ENCODE results near the gene LMX1A. TPM values are rescaled to one million over a fixed set of nuclear protein-coding genes. Genes with fewer than 3 reads are reported as not detected.

Gene LMX1A
- total RNA-seq, 2 donors from 2014 or later = 0.22 to 0.64 TPM

DNA sequence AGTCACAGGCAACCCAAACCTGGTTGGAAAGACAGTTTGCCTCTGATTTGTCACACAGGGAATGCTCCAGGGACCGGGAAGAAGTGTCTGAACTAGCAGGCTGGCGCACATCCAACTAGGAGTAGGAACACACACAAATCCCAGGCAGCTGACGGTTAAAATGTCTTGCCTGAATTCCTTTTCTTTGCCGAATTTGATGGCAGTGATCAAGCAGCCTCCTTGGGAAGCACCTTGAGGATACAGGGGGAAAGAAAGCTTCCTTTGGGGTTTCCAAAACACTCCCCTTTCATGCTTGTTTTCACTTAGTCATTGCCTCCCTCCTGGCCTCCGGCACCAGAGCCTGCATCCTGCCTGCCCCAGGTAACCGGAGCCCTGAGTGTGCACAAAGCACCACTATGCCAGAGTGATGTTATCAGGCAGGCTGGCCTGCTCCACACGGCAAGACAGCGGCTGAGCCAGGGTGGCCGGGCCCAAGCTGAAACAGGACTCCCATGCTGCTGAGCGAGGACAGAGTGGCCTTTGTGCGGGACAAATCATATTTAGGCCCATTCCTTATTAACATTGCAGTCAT is 193.8 kb downstream of the LMX1A start:
- H3K27ac ChIP-seq = no peak overlapping the region
- no peak overlapping the region for H3K4me3 ChIP-seq
- H3K9ac ChIP-seq (ENCODE audit: low read depth in 2 of 2, low read length in 2 of 2) = no peak overlapping the region
- no peaks in the 10 kb centered on the region for H3K36me3 ChIP-seq
- H3K27me3 ChIP-seq = no peaks in the 10 kb centered on the region
- TF ChIP-seq, protein P1, sequence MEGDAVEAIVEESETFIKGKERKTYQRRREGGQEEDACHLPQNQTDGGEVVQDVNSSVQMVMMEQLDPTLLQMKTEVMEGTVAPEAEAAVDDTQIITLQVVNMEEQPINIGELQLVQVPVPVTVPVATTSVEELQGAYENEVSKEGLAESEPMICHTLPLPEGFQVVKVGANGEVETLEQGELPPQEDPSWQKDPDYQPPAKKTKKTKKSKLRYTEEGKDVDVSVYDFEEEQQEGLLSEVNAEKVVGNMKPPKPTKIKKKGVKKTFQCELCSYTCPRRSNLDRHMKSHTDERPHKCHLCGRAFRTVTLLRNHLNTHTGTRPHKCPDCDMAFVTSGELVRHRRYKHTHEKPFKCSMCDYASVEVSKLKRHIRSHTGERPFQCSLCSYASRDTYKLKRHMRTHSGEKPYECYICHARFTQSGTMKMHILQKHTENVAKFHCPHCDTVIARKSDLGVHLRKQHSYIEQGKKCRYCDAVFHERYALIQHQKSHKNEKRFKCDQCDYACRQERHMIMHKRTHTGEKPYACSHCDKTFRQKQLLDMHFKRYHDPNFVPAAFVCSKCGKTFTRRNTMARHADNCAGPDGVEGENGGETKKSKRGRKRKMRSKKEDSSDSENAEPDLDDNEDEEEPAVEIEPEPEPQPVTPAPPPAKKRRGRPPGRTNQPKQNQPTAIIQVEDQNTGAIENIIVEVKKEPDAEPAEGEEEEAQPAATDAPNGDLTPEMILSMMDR (IDR thresholded peaks at IDR 0.05) = no peak
- intact Hi-C loops (cut with DNase I) = no loop called here
- no peak for DNase-seq
- no peaks in the 10 kb centered on the region for H3K9me3 ChIP-seq
- no peaks in the 10 kb centered on the region for H3K4me1 ChIP-seq

DNA sequence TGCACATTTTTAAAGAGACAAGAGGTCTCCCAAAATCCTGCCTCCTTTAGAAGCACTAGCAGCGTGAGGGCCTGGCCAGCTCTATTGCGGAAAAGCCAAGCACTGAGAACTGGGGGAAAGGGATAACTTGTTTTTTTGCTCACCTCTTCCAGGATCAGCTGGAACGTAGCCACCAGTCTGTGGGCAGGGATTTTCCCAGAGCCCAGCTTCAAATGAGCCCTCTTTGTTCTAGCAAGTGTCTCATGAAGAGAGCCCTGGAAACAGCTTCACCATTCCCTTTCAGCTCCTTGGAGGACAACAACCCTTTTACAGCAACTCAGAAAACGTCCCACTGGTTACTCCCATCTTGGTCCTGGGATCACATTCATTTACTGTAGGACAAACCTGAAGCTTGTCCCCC is 195.4 kb downstream of the LMX1A start:
- TF ChIP-seq, protein P1 (IDR thresholded peaks at IDR 0.05) = no peak
- H3K4me3 ChIP-seq = no peak overlapping the region
- H3K27ac ChIP-seq = no peak overlapping the region
- H3K9ac ChIP-seq (ENCODE audit: low read depth in 2 of 2, low read length in 2 of 2) = no peak overlapping the region
- intact Hi-C loops (cut with DNase I) = no loop called here
- no peaks in the 10 kb centered on the region for H3K27me3 ChIP-seq
- H3K4me1 ChIP-seq = no peaks in the 10 kb centered on the region
- no peaks in the 10 kb centered on the region for H3K36me3 ChIP-seq
- no peaks in the 10 kb centered on the region for H3K9me3 ChIP-seq
- DNase-seq = no peak

DNA sequence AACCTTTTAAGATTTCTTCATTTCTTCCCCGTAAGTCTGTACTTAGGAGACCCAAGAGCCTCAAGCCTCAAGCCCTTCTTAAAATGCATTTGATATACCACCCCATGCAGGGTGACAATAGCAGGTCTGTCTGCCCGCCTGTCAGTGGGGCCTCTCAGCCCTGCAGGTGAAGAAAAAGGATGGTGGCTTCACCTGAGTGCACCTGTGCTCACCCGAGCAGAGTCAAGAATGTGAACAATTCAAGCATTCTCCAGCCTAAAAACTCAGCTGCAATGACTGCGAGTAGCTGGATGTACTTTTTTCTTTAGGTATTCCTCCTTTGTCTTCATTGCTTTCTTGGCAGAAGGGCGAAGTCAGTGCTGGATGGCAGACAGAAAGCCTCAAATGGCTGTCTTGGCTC is 203.3 kb downstream of the LMX1A start:
- Histone ChIP-seq H3K9ac (ENCODE audit: low read depth in 2 of 2, low read length in 2 of 2) (no peak overlapping the region), H3K36me3 (no peaks in the 10 kb centered on the region), H3K4me1 (no peaks in the 10 kb centered on the region), H3K9me3 (no peaks in the 10 kb centered on the region), H3K27me3 (no peaks in the 10 kb centered on the region), H3K4me3 (no peak overlapping the region), H3K27ac (no peak overlapping the region)
- intact Hi-C loops (cut with DNase I) = no loop called here
- TF ChIP-seq, protein P1 (IDR thresholded peaks at IDR 0.05) = no peak
- no peak for DNase-seq

DNA sequence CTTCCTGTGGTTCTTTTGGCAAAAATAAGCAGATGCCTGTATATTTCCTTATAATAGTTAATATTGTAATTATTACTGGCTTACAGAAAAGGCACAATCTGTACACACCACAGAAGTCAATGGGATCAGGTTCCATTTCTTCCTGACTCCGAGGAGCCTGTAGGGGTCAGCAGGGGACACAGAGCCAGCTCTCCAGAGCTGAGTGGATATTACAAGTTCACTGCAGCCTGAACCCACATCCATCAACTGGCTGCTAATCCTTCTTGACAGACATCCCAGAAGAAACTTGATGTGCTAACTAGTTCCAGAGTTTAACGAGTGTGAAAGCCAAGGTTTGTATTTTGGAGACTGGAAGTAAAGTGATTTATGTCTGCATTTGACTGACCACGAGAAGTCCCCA is 203.8 kb downstream of the LMX1A start:
- Histone ChIP-seq H3K4me1 (no peaks in the 10 kb centered on the region), H3K36me3 (no peaks in the 10 kb centered on the region), H3K27me3 (no peaks in the 10 kb centered on the region), H3K4me3 (no peak overlapping the region), H3K9me3 (no peaks in the 10 kb centered on the region), H3K27ac (no peak overlapping the region), H3K9ac (ENCODE audit: low read depth in 2 of 2, low read length in 2 of 2) (no peak overlapping the region)
- TF ChIP-seq, protein P1 (IDR thresholded peaks at IDR 0.05) = no peak
- intact Hi-C loops (cut with DNase I) = no loop called here
- no peak for DNase-seq

DNA sequence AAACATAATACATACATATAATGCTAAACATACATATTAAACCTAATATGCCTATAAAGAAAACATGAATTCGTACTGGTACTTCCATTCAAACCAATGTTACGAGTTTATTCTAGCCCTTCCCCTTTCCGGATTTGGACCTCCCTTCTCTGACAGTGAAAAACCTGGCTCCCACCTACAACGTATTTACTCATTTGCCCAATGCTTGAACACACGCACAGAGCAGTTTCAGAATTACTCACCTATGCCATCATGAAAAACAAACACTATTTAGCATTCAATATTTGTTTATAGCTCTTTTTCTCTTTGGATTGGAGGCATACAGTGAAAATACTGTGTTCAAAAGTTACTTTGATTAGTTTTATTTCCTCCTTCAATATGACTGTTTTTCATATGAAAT is 204.4 kb downstream of the LMX1A start:
- H3K9me3 ChIP-seq = no peaks in the 10 kb centered on the region
- intact Hi-C loops (cut with DNase I) = no loop called here
- no peaks in the 10 kb centered on the region for H3K27me3 ChIP-seq

More for the DNA sequence above, 204.4 kb downstream of the LMX1A start:
- Histone ChIP-seq H3K4me1 (no peaks in the 10 kb centered on the region), H3K27ac (no peak overlapping the region), H3K9ac (ENCODE audit: low read depth in 2 of 2, low read length in 2 of 2) (no peak overlapping the region), H3K36me3 (no peaks in the 10 kb centered on the region), H3K4me3 (no peak overlapping the region)
- no peak for DNase-seq
- TF ChIP-seq, protein P1 (IDR thresholded peaks at IDR 0.05) = no peak

Other genes with a start within 250 kb of the LMX1A start
- under 1 TPM; 0.20 to 0.74 TPM for gene RXRG, start 88.4 kb upstream of the LMX1A start, total RNA-seq
- gene LRRC52, start 187.3 kb upstream of the LMX1A start, total RNA-seq = not detected

Measured in colonic mucosa (tissue), 4 donors.